PC-9 (cell line): Measurements from ENCODE around the gene AHRR. TPM values are rescaled to one million over a fixed set of nuclear protein-coding genes. Genes with fewer than 3 reads are reported as not detected.

Source experiments
- BruUV-seq: library from RNA; stranded (reverse); fragments of 400-500 nt; replicated peaks from 2 replicates; lab custom pipeline; 2021; lab: Mats Ljungman, UMichigan
- CTCF ChIA-PET: fragments of 300-600 bp; sonication (Branson Sonifier 250); formaldehyde crosslinking; loops from one replicate; lab custom pipeline; 2022; ENCODE audit warnings: antibody characterized with exemption; lab: Charles Lee
- POLR2A ChIA-PET: fragments of 300-600 bp; sonication (Branson Sonifier 250); formaldehyde crosslinking; loops from one replicate; lab custom pipeline; 2022; ENCODE audit warnings: antibody characterized with exemption; ENCODE audit not compliant: unreplicated experiment; lab: Charles Lee
- DNase-seq, 2 experiments: peaks; one replicate each; pipeline versions ENCODE4 v3.0.0 to v3.0.0-alpha.2; 2015 to 2022; ENCODE audit warnings: mixed read lengths in 1 of 2
- H2AFZ ChIP-seq: fragments of 200-600 bp; sonication (generic); 2 replicates; pipeline ENCODE4 v1.8.1; 2017; ENCODE audit warnings: antibody characterized with exemption
- H3F3A ChIP-seq: fragments of 200-600 bp; sonication (generic); 2 replicates; pipeline ENCODE4 v1.8.1; 2017; ENCODE audit warnings: antibody characterized with exemption, mild to moderate bottlenecking, low read depth; ENCODE audit not compliant: insufficient read depth
- H3K27ac ChIP-seq: fragments of 200-600 bp; sonication (generic); 2 replicates; pipeline ENCODE4 v1.6.1; 2016; ENCODE audit warnings: mixed run types
- H3K27me3 ChIP-seq: fragments of 200-600 bp; sonication (generic); 2 replicates; pipeline ENCODE4 v1.6.1; 2016; ENCODE audit warnings: low read depth, mixed run types; ENCODE audit not compliant: insufficient read depth
- H3K36me3 ChIP-seq: fragments of 200-600 bp; sonication (generic); 2 replicates; pipeline ENCODE4 v1.6.1; 2016; ENCODE audit warnings: low read depth, mixed run types
- H3K4me1 ChIP-seq: fragments of 200-600 bp; sonication (generic); replicated peaks from 2 replicates; pipeline ENCODE4 v1.6.1; 2016; ENCODE audit warnings: mixed run types; ENCODE audit not compliant: insufficient read depth
- H3K4me2 ChIP-seq: fragments of 200-600 bp; sonication (generic); 2 replicates; pipeline ENCODE4 v1.6.1; 2017; ENCODE audit warnings: mixed run types
- H3K4me3 ChIP-seq: fragments of 200-600 bp; sonication (generic); 2 replicates; pipeline ENCODE4 v1.6.1; 2016; ENCODE audit warnings: mixed run types
- H3K79me2 ChIP-seq: fragments of 200-600 bp; sonication (generic); 2 replicates; pipeline ENCODE4 v1.6.1; 2017; ENCODE audit warnings: low read depth, mixed run types
- H3K9me2 ChIP-seq: fragments of 200-600 bp; sonication (generic); 2 replicates; pipeline ENCODE4 v1.8.1; 2017; ENCODE audit warnings: mild to moderate bottlenecking; ENCODE audit not compliant: insufficient read depth
- H3K9me3 ChIP-seq: fragments of 200-600 bp; sonication (generic); 2 replicates; pipeline ENCODE4 v1.8.1; 2016; ENCODE audit warnings: low read depth; ENCODE audit not compliant: insufficient read depth
- H4K20me1 ChIP-seq: fragments of 200-600 bp; sonication (generic); 2 replicates; pipeline ENCODE4 v1.8.1; 2017; ENCODE audit not compliant: insufficient read depth
- CTCF ChIP-seq: fragments of 200-600 bp; sonication (generic); conservative IDR thresholded peaks from 2 replicates; pipeline ENCODE4 v1.6.1; 2017; ENCODE audit warnings: mixed run types, antibody characterized with exemption, mild to moderate bottlenecking, moderate library complexity
- EZH2 ChIP-seq: fragments of 200-600 bp; sonication (generic); IDR thresholded peaks from 2 replicates; pipeline ENCODE4 v1.8.0; 2017; ENCODE audit warnings: antibody characterized with exemption, low read depth
- intact Hi-C: fragments of 100-400 bp; cut with micrococcal nuclease; formaldehyde crosslinking; loops from one replicate; pipeline ENCODE4 v1.10.0; 2022; ENCODE audit not compliant: unreplicated experiment
- total RNA-seq: library from RNA; stranded (reverse); gene quantifications from 2 replicates; pipeline ENCODE4 v1.2.3, GENCODE V29; 2021

Gene AHRR
- total RNA-seq, 1 experiment from 2014 or later = 7.2 TPM

GRCh38 chr5:468401-468800, 146.9 kb downstream of the AHRR start:
- no peaks in the 10 kb centered on the region for H3K9me2 ChIP-seq
- CTCF ChIA-PET = no interaction called here

GRCh38 chr5:469752-470483, 148.4 kb downstream of the AHRR start:
- H3K27ac ChIP-seq = no peak overlapping the region
- peaks cover 23% of the 10 kb centered on the region for H3K79me2 ChIP-seq
- no peak overlapping the region for H3K4me3 ChIP-seq
- intact Hi-C loops = loop anchor here (5.0 kb wide), 1 partner anchor 202 kb away; no protein-coding TSS in a partner anchor
- POLR2A ChIA-PET = no interaction called here
- peaks cover 6% of the 10 kb centered on the region for H3F3A ChIP-seq
- no peak overlapping the region for H3K4me2 ChIP-seq
- no peak overlapping the region for H2AFZ ChIP-seq
- no peaks in the 10 kb centered on the region for H3K36me3 ChIP-seq
- TF ChIP-seq CTCF = no peak
- no peak for TF ChIP-seq EZH2
- H3K27me3 ChIP-seq = no peaks in the 10 kb centered on the region
- H4K20me1 ChIP-seq = peaks cover 14% of the 10 kb centered on the region
- CTCF ChIA-PET = interaction anchor here (0.6 to 1.4 kb wide), 2 partner anchors 24 to 144 kb away, joined by 3 read pairs; no protein-coding TSS in a partner anchor
- BruUV-seq = no TSS peak
- no peaks in the 10 kb centered on the region for H3K9me2 ChIP-seq
- no peaks in the 10 kb centered on the region for H3K9me3 ChIP-seq
- DNase-seq = no peak
- H3K4me1 ChIP-seq = peaks cover 19% of the 10 kb centered on the region

More at GRCh38 chr5:468401-468800, 146.9 kb downstream of the AHRR start:
- Histone ChIP-seq H2AFZ (no peak overlapping the region), H3K27me3 (no peaks in the 10 kb centered on the region), H3K27ac (no peak overlapping the region), H3K36me3 (0 out of 2 replicates have a peak, but pooled peaks cover 10% of the 10 kb centered on the region), H4K20me1 (peaks cover 12% of the 10 kb centered on the region), H3K79me2 (peaks cover 23% of the 10 kb centered on the region), H3K4me1 (peaks cover 16% of the 10 kb centered on the region), H3K4me3 (no peak overlapping the region), H3F3A (peaks cover 9% of the 10 kb centered on the region), H3K4me2 (no peak overlapping the region), H3K9me3 (no peaks in the 10 kb centered on the region)
- intact Hi-C loops = no loop called here
- no peak for DNase-seq
- BruUV-seq = no TSS peak
- POLR2A ChIA-PET = no interaction called here
- TF ChIP-seq CTCF (no peak), EZH2 (no peak)

- Histone ChIP-seq H3K9me3 (no peaks in the 10 kb centered on the region), H4K20me1 (peaks cover 21% of the 10 kb centered on the region), H3K27me3 (no peaks in the 10 kb centered on the region), H3K9me2 (no peaks in the 10 kb centered on the region), H3F3A (peaks cover 6% of the 10 kb centered on the region), H2AFZ (no peak overlapping the region), H3K36me3 (no peaks in the 10 kb centered on the region), H3K4me1 (peaks cover 19% of the 10 kb centered on the region), H3K27ac (no peak overlapping the region), H3K4me3 (peak overlapping the region; percentile 67), H3K79me2 (peaks cover 23% of the 10 kb centered on the region), H3K4me2 (peak overlapping the region; percentile 90)
- TF ChIP-seq EZH2 (no peak), CTCF (no peak)
- CTCF ChIA-PET = interaction anchor here (0.6 kb wide), 1 partner anchor 25 kb away, joined by 12 read pairs; no protein-coding TSS in a partner anchor
- intact Hi-C loops = loop anchor here (5.0 kb wide), 1 partner anchor 201 kb away; no protein-coding TSS in a partner anchor
- no peak for DNase-seq
- no TSS peak for BruUV-seq
- POLR2A ChIA-PET = interaction anchor here (0.6 kb wide), 1 partner anchor 200 kb away, joined by 8 read pairs; no protein-coding TSS in a partner anchor
Measured at GRCh38 chr5:470961-471749, 149.6 kb downstream of the AHRR start.
